ENCODE data around the gene MALRD1.

GRCh38 chr10:19329475-19329874, 280.9 kb downstream of the MALRD1 start:
- TF ChIP-seq, protein P1, sequence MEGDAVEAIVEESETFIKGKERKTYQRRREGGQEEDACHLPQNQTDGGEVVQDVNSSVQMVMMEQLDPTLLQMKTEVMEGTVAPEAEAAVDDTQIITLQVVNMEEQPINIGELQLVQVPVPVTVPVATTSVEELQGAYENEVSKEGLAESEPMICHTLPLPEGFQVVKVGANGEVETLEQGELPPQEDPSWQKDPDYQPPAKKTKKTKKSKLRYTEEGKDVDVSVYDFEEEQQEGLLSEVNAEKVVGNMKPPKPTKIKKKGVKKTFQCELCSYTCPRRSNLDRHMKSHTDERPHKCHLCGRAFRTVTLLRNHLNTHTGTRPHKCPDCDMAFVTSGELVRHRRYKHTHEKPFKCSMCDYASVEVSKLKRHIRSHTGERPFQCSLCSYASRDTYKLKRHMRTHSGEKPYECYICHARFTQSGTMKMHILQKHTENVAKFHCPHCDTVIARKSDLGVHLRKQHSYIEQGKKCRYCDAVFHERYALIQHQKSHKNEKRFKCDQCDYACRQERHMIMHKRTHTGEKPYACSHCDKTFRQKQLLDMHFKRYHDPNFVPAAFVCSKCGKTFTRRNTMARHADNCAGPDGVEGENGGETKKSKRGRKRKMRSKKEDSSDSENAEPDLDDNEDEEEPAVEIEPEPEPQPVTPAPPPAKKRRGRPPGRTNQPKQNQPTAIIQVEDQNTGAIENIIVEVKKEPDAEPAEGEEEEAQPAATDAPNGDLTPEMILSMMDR (conservative IDR thresholded peaks at IDR 0.05 in 1 of 2, IDR thresholded peaks at IDR 0.05 in 1 of 2; ENCODE audit: low read depth in 1 of 2, low read length in 2 of 2) = no peak
- no peak for TF ChIP-seq EZH2 (IDR thresholded peaks at IDR 0.05; ENCODE audit: low read length, missing control alignments)

Data from fibroblast of lung (primary cell).